GM21529 (cell line): ENCODE measurements around the gene DAW1.
"Not testable (repeated sequence)": the region's sequence is repeated elsewhere in the genome, so short reads cannot be mapped to it uniquely, and the experiment has no call there.

Source experiments
- ATAC-seq: cut with Tn5 transposase; IDR thresholded peaks from one replicate; pipeline ENCODE4 v1.9.1; 2021; ENCODE audit not compliant: unreplicated experiment

DAW1 gene

GRCh38 chr2:227908266-227909054 is 37.0 kb downstream of the DAW1 start:
- no peak for ATAC-seq

GRCh38 chr2:227914362-227914761 is 42.9 kb downstream of the DAW1 start:
- ATAC-seq, result no peak

GRCh38 chr2:227921648-227922047 is 50.2 kb downstream of the DAW1 start:
- ATAC-seq, result no peak

- no peak for ATAC-seq
Measured at GRCh38 chr2:227932001-227932400, 60.6 kb downstream of the DAW1 start.

- no peak for ATAC-seq
Measured at GRCh38 chr2:227932403-227932802, 61.0 kb downstream of the DAW1 start.

GRCh38 chr2:227933884-227934283 is 62.5 kb downstream of the DAW1 start:
- no peak for ATAC-seq

GRCh38 chr2:227936249-227936648 is 64.8 kb downstream of the DAW1 start:
- not testable (repeated sequence) for ATAC-seq

- peak; percentile 63 for ATAC-seq
Measured at GRCh38 chr2:227939271-227940027, 68.0 kb downstream of the DAW1 start.

- peak; percentile 68 for ATAC-seq
Measured at GRCh38 chr2:227942021-227942420, 70.6 kb downstream of the DAW1 start.

GRCh38 chr2:227942965-227943364 is 71.5 kb downstream of the DAW1 start:
- no peak for ATAC-seq

- ATAC-seq, result no peak
Measured at GRCh38 chr2:227960317-227960716, 88.9 kb downstream of the DAW1 start.

- ATAC-seq, result no peak
Measured at GRCh38 chr2:227971619-227972230, 100.3 kb downstream of the DAW1 start.

GRCh38 chr2:227973241-227973640 is 101.8 kb downstream of the DAW1 start:
- no peak for ATAC-seq
